ENCODE results near the gene ANKRD29. TPM values are rescaled to one million over a fixed set of nuclear protein-coding genes. Genes with fewer than 3 reads are reported as not detected.
A peak's percentile ranks its signal among the peaks of the same experiment; 100 is the strongest.

The ANKRD29 gene, protein sequence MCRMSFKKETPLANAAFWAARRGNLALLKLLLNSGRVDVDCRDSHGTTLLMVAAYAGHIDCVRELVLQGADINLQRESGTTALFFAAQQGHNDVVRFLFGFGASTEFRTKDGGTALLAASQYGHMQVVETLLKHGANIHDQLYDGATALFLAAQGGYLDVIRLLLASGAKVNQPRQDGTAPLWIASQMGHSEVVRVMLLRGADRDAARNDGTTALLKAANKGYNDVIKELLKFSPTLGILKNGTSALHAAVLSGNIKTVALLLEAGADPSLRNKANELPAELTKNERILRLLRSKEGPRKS
- 0.14 and 0.77 TPM in 2 replicates for total RNA-seq
- 0.44 and 0.92 TPM in 2 replicates for polyA plus RNA-seq

- Histone ChIP-seq H3K36me3 (no peaks in the 10 kb centered on the region), H3K4me3 (peak within 1 kb of the TSS; percentile 51), H3K9me3 (ENCODE audit: low read depth) (no peaks in the 10 kb centered on the region), H3K27me3 (peaks cover 57% of the 10 kb centered on the region), H3K27ac (no peak within 1 kb of the TSS), H3K4me1 (ENCODE audit: low read depth) (no peaks in the 10 kb centered on the region)
- peak; percentile 41 to 52 for DNase-seq (ENCODE audit: low read depth in 1 of 2, low spot score in 1 of 2)
- TF ChIP-seq, protein P1, sequence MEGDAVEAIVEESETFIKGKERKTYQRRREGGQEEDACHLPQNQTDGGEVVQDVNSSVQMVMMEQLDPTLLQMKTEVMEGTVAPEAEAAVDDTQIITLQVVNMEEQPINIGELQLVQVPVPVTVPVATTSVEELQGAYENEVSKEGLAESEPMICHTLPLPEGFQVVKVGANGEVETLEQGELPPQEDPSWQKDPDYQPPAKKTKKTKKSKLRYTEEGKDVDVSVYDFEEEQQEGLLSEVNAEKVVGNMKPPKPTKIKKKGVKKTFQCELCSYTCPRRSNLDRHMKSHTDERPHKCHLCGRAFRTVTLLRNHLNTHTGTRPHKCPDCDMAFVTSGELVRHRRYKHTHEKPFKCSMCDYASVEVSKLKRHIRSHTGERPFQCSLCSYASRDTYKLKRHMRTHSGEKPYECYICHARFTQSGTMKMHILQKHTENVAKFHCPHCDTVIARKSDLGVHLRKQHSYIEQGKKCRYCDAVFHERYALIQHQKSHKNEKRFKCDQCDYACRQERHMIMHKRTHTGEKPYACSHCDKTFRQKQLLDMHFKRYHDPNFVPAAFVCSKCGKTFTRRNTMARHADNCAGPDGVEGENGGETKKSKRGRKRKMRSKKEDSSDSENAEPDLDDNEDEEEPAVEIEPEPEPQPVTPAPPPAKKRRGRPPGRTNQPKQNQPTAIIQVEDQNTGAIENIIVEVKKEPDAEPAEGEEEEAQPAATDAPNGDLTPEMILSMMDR (IDR thresholded peaks at IDR 0.05; ENCODE audit: low read depth, low read length), result no peak
Observed at GRCh38 chr18:23662309-23663263, at the start of gene ANKRD29. Gene ANKRD29, minus strand, starts transcription at chr18:23662911. Its CDS starts 181 bp downstream, at chr18:23662730.

- no peaks in the 10 kb centered on the region for H3K4me1 ChIP-seq (ENCODE audit: low read depth)
- TF ChIP-seq, protein P1 (IDR thresholded peaks at IDR 0.05; ENCODE audit: low read depth, low read length), result no peak
- H3K4me3 ChIP-seq, result no peak overlapping the region
- no peaks in the 10 kb centered on the region for H3K27me3 ChIP-seq
- no peak for DNase-seq (ENCODE audit: low read depth in 1 of 2, low spot score in 1 of 2)
- H3K27ac ChIP-seq, result no peak overlapping the region
- H3K9me3 ChIP-seq (ENCODE audit: low read depth), result no peaks in the 10 kb centered on the region
- no peaks in the 10 kb centered on the region for H3K36me3 ChIP-seq
Observed at GRCh38 chr18:23712445-23712844, 49.7 kb upstream of the ANKRD29 start.

DNA sequence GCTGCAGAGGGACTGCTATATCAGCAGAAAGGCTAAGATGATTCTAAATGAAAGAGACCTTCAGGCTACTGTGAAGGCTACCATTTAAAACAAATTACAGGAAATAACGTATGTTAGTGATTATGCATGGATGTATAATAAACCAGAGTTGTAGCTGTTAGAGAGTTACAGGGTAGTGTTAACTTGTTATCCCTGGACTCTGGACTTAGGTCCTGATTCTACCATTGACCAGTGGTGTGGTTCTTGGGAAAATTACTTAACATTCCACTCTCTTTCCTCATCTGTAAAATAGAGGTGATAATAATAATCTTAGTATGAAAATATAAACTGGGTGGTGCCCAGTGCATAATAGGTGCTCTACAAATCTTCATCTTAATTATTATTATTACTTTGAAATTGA lies 48.7 kb upstream of the ANKRD29 start:
- no peaks in the 10 kb centered on the region for H3K36me3 ChIP-seq
- TF ChIP-seq, protein P1 (IDR thresholded peaks at IDR 0.05; ENCODE audit: low read depth, low read length), result no peak
- H3K27ac ChIP-seq, result no peak overlapping the region
- H3K4me1 ChIP-seq (ENCODE audit: low read depth), result no peaks in the 10 kb centered on the region
- no peaks in the 10 kb centered on the region for H3K9me3 ChIP-seq (ENCODE audit: low read depth)
- H3K27me3 ChIP-seq, result no peaks in the 10 kb centered on the region
- H3K4me3 ChIP-seq, result no peak overlapping the region
- DNase-seq (ENCODE audit: low read depth in 1 of 2, low spot score in 1 of 2), result no peak

GRCh38 chr18:23710946-23711345 lies 48.2 kb upstream of the ANKRD29 start:
- TF ChIP-seq, protein P1 (IDR thresholded peaks at IDR 0.05; ENCODE audit: low read depth, low read length), result no peak
- DNase-seq (ENCODE audit: low read depth in 1 of 2, low spot score in 1 of 2), result no peak
- Histone ChIP-seq H3K27me3 (no peaks in the 10 kb centered on the region), H3K4me1 (ENCODE audit: low read depth) (no peaks in the 10 kb centered on the region), H3K27ac (no peak overlapping the region), H3K4me3 (no peak overlapping the region), H3K36me3 (no peaks in the 10 kb centered on the region), H3K9me3 (ENCODE audit: low read depth) (no peaks in the 10 kb centered on the region)

- no peaks in the 10 kb centered on the region for H3K27me3 ChIP-seq
- H3K9me3 ChIP-seq (ENCODE audit: low read depth), result no peaks in the 10 kb centered on the region
- no peaks in the 10 kb centered on the region for H3K4me1 ChIP-seq (ENCODE audit: low read depth)
- no peaks in the 10 kb centered on the region for H3K36me3 ChIP-seq
- TF ChIP-seq, protein P1 (IDR thresholded peaks at IDR 0.05; ENCODE audit: low read depth, low read length), result no peak
- H3K27ac ChIP-seq, result no peak overlapping the region
- H3K4me3 ChIP-seq, result no peak overlapping the region
- DNase-seq (ENCODE audit: low read depth in 1 of 2, low spot score in 1 of 2), result peak in 1 of 2 donors; percentile 92
Observed at GRCh38 chr18:23710068-23710527, 47.4 kb upstream of the ANKRD29 start.

Data from cardiac muscle cell (in vitro differentiated cells and primary cell).